Prostate gland (tissue), 2 donors: ENCODE measurements around the gene CTNNA2. TPM values are rescaled to one million over a fixed set of nuclear protein-coding genes. Genes with fewer than 3 reads are reported as not detected.

ENCODE experiments used
- DNase-seq: peaks from one replicate; pipeline ENCODE4 v3.0.0-alpha.2; 2019; ENCODE audit warnings: low spot score
- H3K27ac ChIP-seq, 2 donors: fragments of 200-600 bp; sonication (generic); 2 replicates each; pipeline ENCODE4 v1.5.1; 2017 to 2019
- H3K27me3 ChIP-seq: fragments of 200-600 bp; sonication (generic); replicated peaks from 2 replicates; pipeline ENCODE4 v1.5.1; 2019; ENCODE audit not compliant: insufficient read depth
- H3K36me3 ChIP-seq, 2 donors: fragments of 200-600 bp; sonication (generic); 1 replicate in 1 of 2; 2 replicates in 1 of 2; pipeline versions ENCODE4 v1.5.1 to v1.8.1; 2017 to 2019
- H3K4me1 ChIP-seq: fragments of 200-600 bp; sonication (generic); replicated peaks from 2 replicates; pipeline ENCODE4 v1.5.1; 2019
- H3K4me3 ChIP-seq, 2 donors: fragments of 200-600 bp; sonication (generic); 2 replicates each; pipeline ENCODE4 v1.5.1; 2017 to 2019
- H3K9me3 ChIP-seq: fragments of 200-600 bp; sonication (generic); 2 replicates; pipeline ENCODE4 v1.5.1; 2017
- CTCF ChIP-seq, 4 experiments: fragments of 200-600 bp in 2 of 4; fragments of 450-650 bp in 2 of 4; sonication (generic) in 2 of 4; IDR thresholded peaks; 1 replicate in 3 of 4; 2 replicates in 1 of 4; pipeline ENCODE4 v1.5.1; 2016 to 2019; ENCODE audit warnings: antibody characterized with exemption in 4 of 4, mild to moderate bottlenecking in 2 of 4, moderate library complexity in 2 of 4
- POLR2A ChIP-seq: fragments of 450-650 bp; IDR thresholded peaks from one replicate; pipeline ENCODE4 v1.6.1; 2016; ENCODE audit warnings: antibody characterized with exemption, mild to moderate bottlenecking
- POLR2AphosphoS5 ChIP-seq: sonication (generic); formaldehyde crosslinking; IDR thresholded peaks from one replicate; pipeline ENCODE4 v1.6.1; 2017; ENCODE audit warnings: antibody characterized with exemption
- WGBS: methylation state at CpG from one replicate; pipeline ENCODE4 v1.1.5; 2018; 5-methylcytosine and 5-hydroxymethylcytosine counted together
- intact Hi-C: fragments of 100-400 bp; cut with DNase I; formaldehyde crosslinking; loops from one replicate; pipeline ENCODE4 v1.14.2; 2022
- total RNA-seq, 2 donors: library from RNA; depleted of rRNA; stranded (reverse); fragments of >200 nt; gene quantifications; one replicate each; pipeline ENCODE4 v1.1.0, GENCODE V29; 2016

CTNNA2 gene
- total RNA-seq, 2 donors from 2014 or later: 24.3 TPM; not detected in 1

- Histone ChIP-seq H3K27ac (no peak overlapping the region), H3K9me3 (no peaks in the 10 kb centered on the region), H3K4me1 (no peaks in the 10 kb centered on the region), H3K27me3 (no peaks in the 10 kb centered on the region), H3K4me3 (no peak overlapping the region), H3K36me3 (no peaks in the 10 kb centered on the region)
- 41% methylated on average over 5 of the region's 5 CpGs for WGBS
- DNase-seq: no peak
- no peak for TF ChIP-seq CTCF (IDR thresholded peaks at IDR 0.05)
- TF ChIP-seq POLR2AphosphoS5: no peak
- TF ChIP-seq POLR2A: no peak
- intact Hi-C loops: no loop called here
Measured at GRCh38 chr2:79935046-79935732, 422.3 kb downstream of the CTNNA2 start.

GRCh38 chr2:79935771-79936657 is 423.2 kb downstream of the CTNNA2 start:
- H3K27me3 ChIP-seq: no peaks in the 10 kb centered on the region
- TF ChIP-seq CTCF (IDR thresholded peaks at IDR 0.05) (peak in 2 of 4 experiments; percentile 36 to 44), POLR2AphosphoS5 (no peak)
- no peaks in the 10 kb centered on the region for H3K4me1 ChIP-seq
- WGBS: 7% methylated on average over 9 of the region's 9 CpGs
- no peak overlapping the region for H3K4me3 ChIP-seq
- H3K36me3 ChIP-seq: no peaks in the 10 kb centered on the region
- H3K27ac ChIP-seq: no peak overlapping the region
- intact Hi-C loops: no loop called here
- no peaks in the 10 kb centered on the region for H3K9me3 ChIP-seq
- DNase-seq: peak; percentile 9

DNA sequence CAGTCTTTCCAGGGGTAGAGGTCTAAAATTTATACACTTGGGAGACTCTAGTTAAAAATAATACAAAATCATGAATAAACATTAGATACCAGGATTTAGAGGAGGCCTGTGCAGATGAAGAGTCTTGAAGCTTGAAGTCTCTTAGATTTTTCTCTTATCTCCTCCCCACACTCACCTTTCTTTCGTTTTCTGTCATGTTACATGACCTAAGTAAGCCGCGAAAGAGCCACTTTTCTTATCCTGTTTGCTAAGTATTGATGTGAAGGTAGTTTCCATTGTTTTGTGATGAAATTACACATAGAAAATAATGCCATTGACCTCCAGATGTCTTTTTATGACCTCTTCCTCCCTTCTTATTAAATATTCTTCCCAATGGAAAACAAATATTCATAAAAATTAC is 423.9 kb downstream of the CTNNA2 start:
- H3K9me3 ChIP-seq: no peaks in the 10 kb centered on the region
- H3K27me3 ChIP-seq: no peaks in the 10 kb centered on the region
- no peak overlapping the region for H3K4me3 ChIP-seq
- H3K27ac ChIP-seq: no peak overlapping the region
- H3K36me3 ChIP-seq: no peaks in the 10 kb centered on the region
- intact Hi-C loops: no loop called here
- TF ChIP-seq POLR2AphosphoS5 (no peak), POLR2A (no peak), CTCF (IDR thresholded peaks at IDR 0.05) (no peak)
- no peaks in the 10 kb centered on the region for H3K4me1 ChIP-seq
- WGBS: 89% methylated on average over 3 of the region's 3 CpGs
- no peak for DNase-seq

DNA sequence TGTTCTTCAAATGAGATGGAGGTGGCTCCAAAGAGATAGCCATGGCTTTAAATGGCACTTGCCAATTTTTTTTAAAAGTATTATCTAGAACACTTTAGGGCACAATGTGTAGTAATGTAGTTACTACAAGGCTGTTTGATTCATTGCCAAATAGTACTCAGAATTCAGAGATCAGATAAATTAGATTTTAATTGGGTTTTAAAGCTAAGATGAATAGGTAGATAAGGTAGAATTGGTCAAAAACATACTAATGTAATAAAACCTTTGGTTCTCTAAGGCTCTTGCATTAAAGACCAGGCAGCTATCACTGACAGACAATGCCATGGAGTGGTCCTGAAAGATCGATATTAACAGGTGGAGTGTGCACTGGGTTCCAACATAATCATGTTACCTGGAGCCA is 425.8 kb downstream of the CTNNA2 start:
- Histone ChIP-seq H3K27ac (no peak overlapping the region), H3K4me1 (no peaks in the 10 kb centered on the region), H3K4me3 (no peak overlapping the region), H3K9me3 (no peaks in the 10 kb centered on the region), H3K27me3 (no peaks in the 10 kb centered on the region), H3K36me3 (no peaks in the 10 kb centered on the region)
- intact Hi-C loops: no loop called here
- DNase-seq: no peak
- WGBS: 42% methylated on average over 1 of the region's 1 CpG
- no peak for TF ChIP-seq POLR2AphosphoS5
- no peak for TF ChIP-seq CTCF (IDR thresholded peaks at IDR 0.05)
- TF ChIP-seq POLR2A: no peak
